ENCODE results near the gene RUNX2. TPM values are rescaled to one million over a fixed set of nuclear protein-coding genes. Genes with fewer than 3 reads are reported as not detected.

The RUNX2 gene
- polyA plus RNA-seq, 1 donor from 2014 or later = not detected

GRCh38 chr6:45416700-45417099 is 88.6 kb downstream of the RUNX2 start:
- H4K20me1 ChIP-seq (ENCODE audit: insufficient read depth) = no peaks in the 10 kb centered on the region
- H3K27me3 ChIP-seq (ENCODE audit: insufficient read depth, low read depth, low read length) = peaks cover 55% of the 10 kb centered on the region
- no peaks in the 10 kb centered on the region for H3F3A ChIP-seq (ENCODE audit: insufficient read depth, low read length, poor library complexity, severe bottlenecking)
- no peaks in the 10 kb centered on the region for H3K9me3 ChIP-seq (ENCODE audit: low read length)
- no peak overlapping the region for H3K27ac ChIP-seq (ENCODE audit: low read length)
- H3K9me2 ChIP-seq (ENCODE audit: insufficient read depth, low read length) = no peaks in the 10 kb centered on the region
- no peak overlapping the region for H3K4me2 ChIP-seq (ENCODE audit: low read length)
- H3K9ac ChIP-seq (ENCODE audit: low read length) = no peak overlapping the region
- H3K4me3 ChIP-seq (ENCODE audit: low read length) = no peak overlapping the region
- no peaks in the 10 kb centered on the region for H3K36me3 ChIP-seq (ENCODE audit: insufficient read depth, low read length)
- H3K79me2 ChIP-seq (replicated peaks; ENCODE audit: insufficient read depth, low read length) = no peaks in the 10 kb centered on the region
- no peak overlapping the region for H2AFZ ChIP-seq (ENCODE audit: low read depth, low read length)
- TF ChIP-seq SMC3 (conservative IDR thresholded peaks at IDR 0.05; ENCODE audit: poor library complexity) (no peak), EZH2 (IDR thresholded peaks at IDR 0.05; ENCODE audit: borderline replicate concordance, insufficient read depth, low read length, poor library complexity, severe bottlenecking) (no peak), TAF1 (IDR thresholded peaks at IDR 0.05; ENCODE audit: low read depth) (no peak), EP300 (conservative IDR thresholded peaks at IDR 0.05; ENCODE audit: poor library complexity, severe bottlenecking) (no peak), POLR2AphosphoS5 (IDR thresholded peaks at IDR 0.05) (no peak), RAD21 (conservative IDR thresholded peaks at IDR 0.05) (no peak), CTCF (IDR thresholded peaks at IDR 0.05; ENCODE audit: poor library complexity, severe bottlenecking) (no peak), REST (IDR thresholded peaks at IDR 0.05; ENCODE audit: borderline replicate concordance) (no peak), MXI1 (conservative IDR thresholded peaks at IDR 0.05; ENCODE audit: poor library complexity, severe bottlenecking) (no peak)

- Histone ChIP-seq H3K9me3 (ENCODE audit: low read length) (no peaks in the 10 kb centered on the region), H3K9me2 (ENCODE audit: insufficient read depth, low read length) (no peaks in the 10 kb centered on the region), H3K4me3 (ENCODE audit: low read length) (no peak overlapping the region), H4K20me1 (ENCODE audit: insufficient read depth) (no peaks in the 10 kb centered on the region), H3K27ac (ENCODE audit: low read length) (no peak overlapping the region), H3K79me2 (replicated peaks; ENCODE audit: insufficient read depth, low read length) (no peaks in the 10 kb centered on the region), H3K9ac (ENCODE audit: low read length) (no peak overlapping the region), H2AFZ (ENCODE audit: low read depth, low read length) (no peak overlapping the region), H3K27me3 (ENCODE audit: insufficient read depth, low read depth, low read length) (peaks cover 60% of the 10 kb centered on the region), H3K4me2 (ENCODE audit: low read length) (no peak overlapping the region), H3F3A (ENCODE audit: insufficient read depth, low read length, poor library complexity, severe bottlenecking) (no peaks in the 10 kb centered on the region), H3K36me3 (ENCODE audit: insufficient read depth, low read length) (no peaks in the 10 kb centered on the region)
- no peak for TF ChIP-seq CTCF (IDR thresholded peaks at IDR 0.05; ENCODE audit: poor library complexity, severe bottlenecking)
- no peak for TF ChIP-seq REST (IDR thresholded peaks at IDR 0.05; ENCODE audit: borderline replicate concordance)
- no peak for TF ChIP-seq SMC3 (conservative IDR thresholded peaks at IDR 0.05; ENCODE audit: poor library complexity)
- TF ChIP-seq POLR2AphosphoS5 (IDR thresholded peaks at IDR 0.05) = no peak
- no peak for TF ChIP-seq TAF1 (IDR thresholded peaks at IDR 0.05; ENCODE audit: low read depth)
- TF ChIP-seq RAD21 (conservative IDR thresholded peaks at IDR 0.05) = no peak
- TF ChIP-seq EZH2 (IDR thresholded peaks at IDR 0.05; ENCODE audit: borderline replicate concordance, insufficient read depth, low read length, poor library complexity, severe bottlenecking) = no peak
- no peak for TF ChIP-seq EP300 (conservative IDR thresholded peaks at IDR 0.05; ENCODE audit: poor library complexity, severe bottlenecking)
- TF ChIP-seq MXI1 (conservative IDR thresholded peaks at IDR 0.05; ENCODE audit: poor library complexity, severe bottlenecking) = no peak
Observed at GRCh38 chr6:45417436-45417835, 89.3 kb downstream of the RUNX2 start.
